K562 (cell line): ENCODE measurements around the gene CFAP92. TPM values are rescaled to one million over a fixed set of nuclear protein-coding genes. Genes with fewer than 3 reads are reported as not detected.

Experiments
- ARID3A ChIP-seq: IDR thresholded peaks from 2 replicates; pipeline ENCODE4 v1.6.1; 2012; ENCODE audit warnings: low read depth, low read length, improper control_type of control experiment, borderline replicate concordance
- ARID4B ChIP-seq: sonication (generic); formaldehyde crosslinking; IDR thresholded peaks from 2 replicates; pipeline ENCODE4 v1.8.0; 2022; ENCODE audit warnings: mild to moderate bottlenecking, missing genetic modification reagents
- ARNT ChIP-seq, 2 experiments: fragments of 450-650 bp; IDR thresholded peaks; 2 replicates each; pipeline ENCODE4 v1.6.1; 2016; ENCODE audit warnings: mild to moderate bottlenecking in 1 of 2
- CBFA2T2 ChIP-seq: fragments of 450-650 bp; conservative IDR thresholded peaks from 2 replicates; pipeline ENCODE4 v1.6.1; 2017; ENCODE audit warnings: mild to moderate bottlenecking
- HEY1 ChIP-seq: fragments of 250-450 bp; sonication (Bioruptor Pico); IDR thresholded peaks from 2 replicates; pipeline ENCODE4 v1.5.0; 2020; ENCODE audit warnings: mild to moderate bottlenecking, moderate library complexity, borderline replicate concordance
- MBD1 ChIP-seq: fragments of 250-450 bp; sonication (Bioruptor Pico); IDR thresholded peaks from 2 replicates; pipeline ENCODE4 v1.8.0; 2022; ENCODE audit warnings: inconsistent platforms
- SMARCB1 ChIP-seq: IDR thresholded peaks from 2 replicates; pipeline ENCODE4 v1.6.1; 2011; ENCODE audit warnings: improper control_type of control experiment, low read depth; ENCODE audit not compliant: insufficient read length
- TGIF2 ChIP-seq: sonication (generic); formaldehyde crosslinking; IDR thresholded peaks from 2 replicates; pipeline ENCODE4 v1.8.1; 2022; ENCODE audit warnings: mild to moderate bottlenecking, missing genetic modification reagents, moderate library complexity
- USF1 ChIP-seq: sonication (generic); formaldehyde crosslinking; IDR thresholded peaks from 2 replicates; pipeline ENCODE4 v1.9.0; 2022; ENCODE audit warnings: mild to moderate bottlenecking, missing genetic modification reagents
- ZNF444 ChIP-seq: fragments of 250-450 bp; sonication (Bioruptor Pico); IDR thresholded peaks from 2 replicates; pipeline ENCODE4 v1.4.0; 2020; ENCODE audit warnings: mild to moderate bottlenecking, moderate library complexity
- ZNF449 ChIP-seq: fragments of 250-450 bp; sonication (Bioruptor Pico); IDR thresholded peaks from 2 replicates; pipeline ENCODE4 v1.8.0; 2022; ENCODE audit warnings: moderate library complexity, mild to moderate bottlenecking, inconsistent platforms
- ZNF512 ChIP-seq: IDR thresholded peaks from 2 replicates; pipeline ENCODE4 v1.6.1; 2016; ENCODE audit warnings: missing genetic modification characterization, missing compliant biosample characterization
- ZNF583 ChIP-seq: fragments of 250-450 bp; sonication (Bioruptor Pico); IDR thresholded peaks from 2 replicates; pipeline ENCODE4 v1.4.0; 2020
- polyA plus RNA-seq, 8 experiments: library from polyadenylated mRNA; depleted of rRNA in 4 of 8; stranded (reverse) in 5 of 8; unstranded in 3 of 8; fragments of >200 nt; fragmentation: Nextera tagmentation in 2 of 8; fragmentation: Illumina TruSeq in 1 of 8; extraction: Ambion mirVana in 2 of 8; extraction: Trizol in 1 of 8; gene quantifications; 2 replicates each; pipeline versions ENCODE4 v1.2.1 to v1.2.3, GENCODE V29; 2011 to 2014; ENCODE audit warnings: inconsistent platforms in 1 of 8, missing spikeins in 1 of 8
- total RNA-seq, 7 experiments: library from RNA; depleted of rRNA in 6 of 7; stranded (reverse); fragments of >200 nt in 6 of 7; fragmentation: Illumina TruSeq in 2 of 7; extraction: Trizol in 2 of 7; gene quantifications; 2 replicates each; pipeline versions ENCODE4 v1.2.1 to v1.2.3, GENCODE V29; 2011 to 2021; ENCODE audit warnings: low replicate concordance in 1 of 7
- TF ChIP-seq, protein P1 (sequence below): sonication (generic); formaldehyde crosslinking; IDR thresholded peaks from 2 replicates; pipeline ENCODE4 v1.5.0; 2020; ENCODE audit warnings: missing genetic modification reagents
- TF ChIP-seq, protein P2 (sequence below): sonication (generic); formaldehyde crosslinking; IDR thresholded peaks from 2 replicates; pipeline ENCODE4 v1.9.0; 2022; ENCODE audit warnings: mild to moderate bottlenecking, missing genetic modification reagents

Gene CFAP92
- total and polyA plus RNA-seq, 9 of the 15 experiments (the other 6 are each of a cell fraction or from before 2014, with no cell fraction given), result 0.06 to 0.62 (median 0.36) TPM

DNA sequence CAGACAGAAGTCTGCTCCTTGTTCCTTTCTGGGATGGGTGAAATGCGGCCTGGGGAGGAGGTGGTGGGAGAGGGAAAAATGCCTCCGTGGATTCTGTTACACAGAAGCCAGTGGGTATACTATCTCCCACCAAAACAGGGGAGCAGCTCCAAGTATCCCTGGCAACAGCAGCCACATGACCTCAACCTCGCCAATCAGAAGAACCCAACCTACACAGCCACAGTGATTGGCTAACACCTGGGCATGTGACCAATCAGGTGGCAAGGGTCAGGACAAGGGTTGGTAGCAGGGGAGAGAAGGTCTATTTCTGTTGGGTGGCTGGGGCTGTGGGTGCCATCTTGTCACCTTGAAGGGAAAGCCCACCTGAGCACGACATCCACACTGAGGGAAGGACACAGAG is 123.5 kb downstream of the CFAP92 start (continued):
- no peak for TF ChIP-seq ARID4B (CRISPR knock-in tag)
- no peak for TF ChIP-seq ZNF512 (tag)
- no peak for TF ChIP-seq MBD1 (CRISPR knock-in tag)
- no peak for TF ChIP-seq TGIF2 (CRISPR knock-in tag)
- TF ChIP-seq, protein P1, sequence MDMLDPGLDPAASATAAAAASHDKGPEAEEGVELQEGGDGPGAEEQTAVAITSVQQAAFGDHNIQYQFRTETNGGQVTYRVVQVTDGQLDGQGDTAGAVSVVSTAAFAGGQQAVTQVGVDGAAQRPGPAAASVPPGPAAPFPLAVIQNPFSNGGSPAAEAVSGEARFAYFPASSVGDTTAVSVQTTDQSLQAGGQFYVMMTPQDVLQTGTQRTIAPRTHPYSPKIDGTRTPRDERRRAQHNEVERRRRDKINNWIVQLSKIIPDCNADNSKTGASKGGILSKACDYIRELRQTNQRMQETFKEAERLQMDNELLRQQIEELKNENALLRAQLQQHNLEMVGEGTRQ, result peak; percentile 69
- TF ChIP-seq SMARCB1, result no peak
- TF ChIP-seq HEY1, result no peak
- TF ChIP-seq ARID3A, result no peak
- TF ChIP-seq CBFA2T2, result 0 out of 2 replicates have a peak, but pooled peaks have one; percentile 23
- TF ChIP-seq ZNF444 (CRISPR knock-in tag), result no peak
- no peak for TF ChIP-seq ZNF449 (CRISPR knock-in tag)
- TF ChIP-seq ZNF583 (CRISPR knock-in tag), result no peak
- TF ChIP-seq, protein P2, sequence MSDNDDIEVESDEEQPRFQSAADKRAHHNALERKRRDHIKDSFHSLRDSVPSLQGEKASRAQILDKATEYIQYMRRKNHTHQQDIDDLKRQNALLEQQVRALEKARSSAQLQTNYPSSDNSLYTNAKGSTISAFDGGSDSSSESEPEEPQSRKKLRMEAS (CRISPR knock-in tag), result no peak
- TF ChIP-seq ARNT (IDR thresholded peaks at IDR 0.05), result no peak
- peak; percentile 81 for TF ChIP-seq USF1 (CRISPR knock-in tag)
